GM10266 (cell line): ENCODE results near the gene HERC2.
"Not testable (repeated sequence)": the region's sequence is repeated elsewhere in the genome, so short reads cannot be mapped to it uniquely, and the experiment has no call there.

Experiments
- DNase-seq: peaks from one replicate; pipeline ENCODE4 v3.0.0; 2012; ENCODE audit errors: extremely low spot score
- CTCF ChIP-seq: IDR thresholded peaks from 2 replicates; pipeline ENCODE4 v1.5.1; 2012; ENCODE audit warnings: mild to moderate bottlenecking, low read depth; ENCODE audit not compliant: control insufficient read depth, insufficient read depth; ENCODE audit errors: missing control alignments

HERC2 gene

GRCh38 chr15:28154283-28154682, 167.7 kb downstream of the HERC2 start:
- DNase-seq, result no peak
- TF ChIP-seq CTCF, result no peak

- DNase-seq, result no peak
- no peak for TF ChIP-seq CTCF
Observed at GRCh38 chr15:28153492-28154119, 168.4 kb downstream of the HERC2 start.

- not testable (repeated sequence) for DNase-seq
Observed at GRCh38 chr15:28152538-28152923, 169.4 kb downstream of the HERC2 start.

GRCh38 chr15:28151864-28152537, 170.0 kb downstream of the HERC2 start:
- not testable (repeated sequence) for DNase-seq

GRCh38 chr15:28147801-28148200, 174.2 kb downstream of the HERC2 start:
- no peak for TF ChIP-seq CTCF
- no peak for DNase-seq

- not testable (repeated sequence) for DNase-seq
Observed at GRCh38 chr15:28145419-28145818, 176.6 kb downstream of the HERC2 start.

GRCh38 chr15:28140062-28140461, 181.9 kb downstream of the HERC2 start:
- no peak for DNase-seq
- no peak for TF ChIP-seq CTCF

GRCh38 chr15:28137408-28138039, 184.5 kb downstream of the HERC2 start:
- not testable (repeated sequence) for DNase-seq

- DNase-seq, result not testable (repeated sequence)
Observed at GRCh38 chr15:28136236-28136904, 185.6 kb downstream of the HERC2 start.

GRCh38 chr15:28133281-28133680, 188.7 kb downstream of the HERC2 start:
- TF ChIP-seq CTCF, result no peak
- no peak for DNase-seq
